HepG2 (cell line): ENCODE results near the gene RAB2B. TPM values are rescaled to one million over a fixed set of nuclear protein-coding genes. Genes with fewer than 3 reads are reported as not detected.

ENCODE experiments used
- CHCHD3 ChIP-seq: sonication (generic); formaldehyde crosslinking; IDR thresholded peaks from 2 replicates; pipeline ENCODE4 v1.8.0; 2022; ENCODE audit warnings: mild to moderate bottlenecking, missing genetic modification reagents, moderate library complexity
- ETV5 ChIP-seq: IDR thresholded peaks from 2 replicates; pipeline ENCODE4 v1.6.1; 2018; ENCODE audit warnings: missing biosample characterization, missing genetic modification reagents, inconsistent platforms, borderline replicate concordance
- FOXA3 ChIP-seq: IDR thresholded peaks from 2 replicates; pipeline ENCODE4 v1.6.1; 2016; ENCODE audit warnings: missing genetic modification reagents, missing compliant biosample characterization
- FOXJ3 ChIP-seq: sonication (generic); formaldehyde crosslinking; IDR thresholded peaks from 2 replicates; pipeline ENCODE4 v1.4.0; 2020; ENCODE audit warnings: missing genetic modification reagents, mild to moderate bottlenecking, borderline replicate concordance
- KDM2A ChIP-seq: sonication (generic); formaldehyde crosslinking; IDR thresholded peaks from 2 replicates; pipeline ENCODE4 v1.4.0; 2020; ENCODE audit warnings: low read depth, missing genetic modification reagents, borderline replicate concordance
- PLRG1 ChIP-seq: fragments of 450-650 bp; conservative IDR thresholded peaks from 2 replicates; pipeline ENCODE4 v1.6.1; 2016
- ZNF142 ChIP-seq: sonication (generic); formaldehyde crosslinking; IDR thresholded peaks from 2 replicates; pipeline ENCODE4 v1.4.0; 2020; ENCODE audit warnings: missing genetic modification reagents
- ZSCAN22 ChIP-seq: sonication (generic); formaldehyde crosslinking; IDR thresholded peaks from 2 replicates; pipeline ENCODE4 v1.4.0; 2020; ENCODE audit warnings: mild to moderate bottlenecking, missing genetic modification reagents
- ZSCAN9 ChIP-seq: IDR thresholded peaks from 2 replicates; pipeline ENCODE4 v1.6.1; 2016; ENCODE audit warnings: borderline replicate concordance
- polyA plus RNA-seq, 8 experiments: library from polyadenylated mRNA; depleted of rRNA in 3 of 8; stranded (reverse) in 7 of 8; unstranded in 1 of 8; fragments of >200 nt; fragmentation: Illumina TruSeq in 4 of 8; extraction: Trizol in 4 of 8; gene quantifications; 2 replicates each; pipeline versions ENCODE4 v1.2.1 to v1.2.3, GENCODE V29; 2011 to 2016; ENCODE audit warnings: low read depth in 4 of 8, missing spikeins in 1 of 8, mixed read lengths in 1 of 8; ENCODE audit not compliant: insufficient read depth in 1 of 8
- total RNA-seq, 5 experiments: library from RNA; depleted of rRNA; stranded (reverse); fragments of >200 nt; fragmentation: Illumina TruSeq; extraction: Trizol; gene quantifications; 2 replicates each; pipeline ENCODE4 v1.2.3, GENCODE V29; 2016; ENCODE audit warnings: low read depth in 1 of 5
- TF ChIP-seq, protein P1 (sequence below): sonication (generic); formaldehyde crosslinking; IDR thresholded peaks from 2 replicates; pipeline ENCODE4 v1.4.0; 2020; ENCODE audit warnings: missing genetic modification reagents
- TF ChIP-seq, protein P2 (sequence below): fragments of 450-650 bp; IDR thresholded peaks from 2 replicates; pipeline ENCODE4 v1.6.1; 2017
- TF ChIP-seq, protein P3 (sequence below): sonication (generic); formaldehyde crosslinking; IDR thresholded peaks from 2 replicates; pipeline ENCODE4 v1.8.1; 2022; ENCODE audit warnings: low read depth, mild to moderate bottlenecking, missing genetic modification reagents

RAB2B gene
- total and polyA plus RNA-seq, 2 of the 13 experiments (the other 11 are each of a cell fraction or from before 2014, with no cell fraction given), result 36.0 to 60.6 TPM

GRCh38 chr14:21510735-21511657 is 34.2 kb upstream of the RAB2B start, which contains the start of gene METTL3 (continued):
- TF ChIP-seq, protein P1, sequence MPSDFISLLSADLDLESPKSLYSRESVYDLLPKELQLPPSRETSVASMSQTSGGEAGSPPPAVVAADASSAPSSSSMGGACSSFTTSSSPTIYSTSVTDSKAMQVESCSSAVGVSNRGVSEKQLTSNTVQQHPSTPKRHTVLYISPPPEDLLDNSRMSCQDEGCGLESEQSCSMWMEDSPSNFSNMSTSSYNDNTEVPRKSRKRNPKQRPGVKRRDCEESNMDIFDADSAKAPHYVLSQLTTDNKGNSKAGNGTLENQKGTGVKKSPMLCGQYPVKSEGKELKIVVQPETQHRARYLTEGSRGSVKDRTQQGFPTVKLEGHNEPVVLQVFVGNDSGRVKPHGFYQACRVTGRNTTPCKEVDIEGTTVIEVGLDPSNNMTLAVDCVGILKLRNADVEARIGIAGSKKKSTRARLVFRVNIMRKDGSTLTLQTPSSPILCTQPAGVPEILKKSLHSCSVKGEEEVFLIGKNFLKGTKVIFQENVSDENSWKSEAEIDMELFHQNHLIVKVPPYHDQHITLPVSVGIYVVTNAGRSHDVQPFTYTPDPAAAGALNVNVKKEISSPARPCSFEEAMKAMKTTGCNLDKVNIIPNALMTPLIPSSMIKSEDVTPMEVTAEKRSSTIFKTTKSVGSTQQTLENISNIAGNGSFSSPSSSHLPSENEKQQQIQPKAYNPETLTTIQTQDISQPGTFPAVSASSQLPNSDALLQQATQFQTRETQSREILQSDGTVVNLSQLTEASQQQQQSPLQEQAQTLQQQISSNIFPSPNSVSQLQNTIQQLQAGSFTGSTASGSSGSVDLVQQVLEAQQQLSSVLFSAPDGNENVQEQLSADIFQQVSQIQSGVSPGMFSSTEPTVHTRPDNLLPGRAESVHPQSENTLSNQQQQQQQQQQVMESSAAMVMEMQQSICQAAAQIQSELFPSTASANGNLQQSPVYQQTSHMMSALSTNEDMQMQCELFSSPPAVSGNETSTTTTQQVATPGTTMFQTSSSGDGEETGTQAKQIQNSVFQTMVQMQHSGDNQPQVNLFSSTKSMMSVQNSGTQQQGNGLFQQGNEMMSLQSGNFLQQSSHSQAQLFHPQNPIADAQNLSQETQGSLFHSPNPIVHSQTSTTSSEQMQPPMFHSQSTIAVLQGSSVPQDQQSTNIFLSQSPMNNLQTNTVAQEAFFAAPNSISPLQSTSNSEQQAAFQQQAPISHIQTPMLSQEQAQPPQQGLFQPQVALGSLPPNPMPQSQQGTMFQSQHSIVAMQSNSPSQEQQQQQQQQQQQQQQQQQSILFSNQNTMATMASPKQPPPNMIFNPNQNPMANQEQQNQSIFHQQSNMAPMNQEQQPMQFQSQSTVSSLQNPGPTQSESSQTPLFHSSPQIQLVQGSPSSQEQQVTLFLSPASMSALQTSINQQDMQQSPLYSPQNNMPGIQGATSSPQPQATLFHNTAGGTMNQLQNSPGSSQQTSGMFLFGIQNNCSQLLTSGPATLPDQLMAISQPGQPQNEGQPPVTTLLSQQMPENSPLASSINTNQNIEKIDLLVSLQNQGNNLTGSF (CRISPR knock-in tag), result peak; percentile 11; the same call in 1 of the 2 replicates
- TF ChIP-seq ZNF142 (CRISPR knock-in tag), result peak; percentile 80; the same call in 1 of the 2 replicates
- TF ChIP-seq FOXA3 (CRISPR knock-in tag), result peak; percentile 85
- TF ChIP-seq ETV5 (CRISPR knock-in tag), result peak; percentile 94
- no peak for TF ChIP-seq ZSCAN22 (CRISPR knock-in tag)
- no peak for TF ChIP-seq FOXJ3 (CRISPR knock-in tag)
- no peak for TF ChIP-seq PLRG1
- TF ChIP-seq, protein P2, sequence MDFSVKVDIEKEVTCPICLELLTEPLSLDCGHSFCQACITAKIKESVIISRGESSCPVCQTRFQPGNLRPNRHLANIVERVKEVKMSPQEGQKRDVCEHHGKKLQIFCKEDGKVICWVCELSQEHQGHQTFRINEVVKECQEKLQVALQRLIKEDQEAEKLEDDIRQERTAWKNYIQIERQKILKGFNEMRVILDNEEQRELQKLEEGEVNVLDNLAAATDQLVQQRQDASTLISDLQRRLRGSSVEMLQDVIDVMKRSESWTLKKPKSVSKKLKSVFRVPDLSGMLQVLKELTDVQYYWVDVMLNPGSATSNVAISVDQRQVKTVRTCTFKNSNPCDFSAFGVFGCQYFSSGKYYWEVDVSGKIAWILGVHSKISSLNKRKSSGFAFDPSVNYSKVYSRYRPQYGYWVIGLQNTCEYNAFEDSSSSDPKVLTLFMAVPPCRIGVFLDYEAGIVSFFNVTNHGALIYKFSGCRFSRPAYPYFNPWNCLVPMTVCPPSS, result no peak
- peak; percentile 60 for TF ChIP-seq CHCHD3
- TF ChIP-seq, protein P3, sequence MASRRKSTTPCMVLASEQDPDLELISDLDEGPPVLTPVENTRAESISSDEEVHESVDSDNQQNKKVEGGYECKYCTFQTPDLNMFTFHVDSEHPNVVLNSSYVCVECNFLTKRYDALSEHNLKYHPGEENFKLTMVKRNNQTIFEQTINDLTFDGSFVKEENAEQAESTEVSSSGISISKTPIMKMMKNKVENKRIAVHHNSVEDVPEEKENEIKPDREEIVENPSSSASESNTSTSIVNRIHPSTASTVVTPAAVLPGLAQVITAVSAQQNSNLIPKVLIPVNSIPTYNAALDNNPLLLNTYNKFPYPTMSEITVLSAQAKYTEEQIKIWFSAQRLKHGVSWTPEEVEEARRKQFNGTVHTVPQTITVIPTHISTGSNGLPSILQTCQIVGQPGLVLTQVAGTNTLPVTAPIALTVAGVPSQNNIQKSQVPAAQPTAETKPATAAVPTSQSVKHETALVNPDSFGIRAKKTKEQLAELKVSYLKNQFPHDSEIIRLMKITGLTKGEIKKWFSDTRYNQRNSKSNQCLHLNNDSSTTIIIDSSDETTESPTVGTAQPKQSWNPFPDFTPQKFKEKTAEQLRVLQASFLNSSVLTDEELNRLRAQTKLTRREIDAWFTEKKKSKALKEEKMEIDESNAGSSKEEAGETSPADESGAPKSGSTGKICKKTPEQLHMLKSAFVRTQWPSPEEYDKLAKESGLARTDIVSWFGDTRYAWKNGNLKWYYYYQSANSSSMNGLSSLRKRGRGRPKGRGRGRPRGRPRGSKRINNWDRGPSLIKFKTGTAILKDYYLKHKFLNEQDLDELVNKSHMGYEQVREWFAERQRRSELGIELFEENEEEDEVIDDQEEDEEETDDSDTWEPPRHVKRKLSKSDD (CRISPR knock-in tag), result peak; percentile 99
- peak; percentile 96 for TF ChIP-seq KDM2A (CRISPR knock-in tag)
- TF ChIP-seq ZSCAN9 (CRISPR knock-in tag), result peak; percentile 71; the same call in 1 of the 2 replicates
